ENCODE measurements around the gene HEATR1. TPM values are rescaled to one million over a fixed set of nuclear protein-coding genes. Genes with fewer than 3 reads are reported as not detected.

Gene HEATR1
- total RNA-seq, 2 donors from 2014 or later = 45.2 to 57.1 TPM

DNA sequence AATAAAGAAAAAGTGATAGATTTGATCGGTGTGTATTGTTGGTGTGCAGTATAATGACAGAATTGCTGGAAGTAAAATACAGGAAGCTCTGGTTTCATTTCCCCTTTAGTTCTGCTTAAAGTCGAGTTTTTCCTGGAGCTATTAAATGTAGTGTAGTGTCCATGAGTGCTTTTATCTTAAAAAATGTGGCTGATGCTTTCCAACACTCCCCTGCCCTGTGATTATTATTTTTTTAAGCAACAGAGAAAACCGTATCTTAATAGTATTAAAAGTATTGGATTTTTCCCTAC, 79.5 kb downstream of the HEATR1 start:
- H3K9me3 Mint-ChIP-seq = no peaks in the 10 kb centered on the region
- H3K4me3 Mint-ChIP-seq = peak overlapping the region; percentile 94
- H3K4me1 Mint-ChIP-seq (ENCODE audit: low read depth) = peaks cover 31% of the 10 kb centered on the region

DNA sequence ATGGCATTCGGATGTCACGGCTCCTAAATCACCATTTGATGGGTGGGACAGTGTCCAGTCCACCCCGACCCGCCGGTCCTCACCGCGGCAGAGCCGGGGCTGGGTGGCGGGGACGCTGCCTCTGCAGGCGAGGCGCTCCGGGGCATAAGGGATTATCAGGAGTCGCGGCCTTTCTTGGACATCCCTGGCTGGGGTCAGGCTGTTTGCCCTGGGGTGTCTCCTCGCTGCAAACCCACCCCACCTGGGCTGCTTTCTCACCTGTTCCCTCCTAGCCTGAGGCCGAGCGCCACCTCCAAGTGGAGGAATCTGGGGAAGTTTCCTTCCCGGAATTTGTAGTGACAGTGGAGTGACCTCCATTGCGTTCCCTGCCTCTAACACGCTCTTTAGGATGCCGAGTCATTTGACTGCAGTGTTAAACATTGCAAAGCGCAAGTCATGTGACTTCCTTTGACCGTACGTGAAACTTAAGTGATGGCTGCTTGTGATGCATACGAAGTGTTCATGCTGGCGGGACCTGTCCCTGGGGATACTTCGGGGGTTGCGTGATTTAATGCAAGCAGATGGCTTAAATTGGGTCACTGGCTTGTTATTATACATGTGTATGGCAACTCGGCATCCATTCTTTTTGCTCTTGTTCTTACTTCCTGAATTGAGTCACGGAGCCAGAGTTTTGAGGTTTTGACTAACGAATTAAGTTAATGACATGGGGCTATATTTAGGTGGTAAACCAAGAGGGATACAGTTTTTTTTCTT, 80.0 kb downstream of the HEATR1 start:
- Mint-ChIP-seq H3K27me3 (ENCODE audit: low read depth) (no peaks in the 10 kb centered on the region), H3K36me3 (ENCODE audit: insufficient read depth in 2 of 2) (peaks cover 6 to 13% of the 10 kb centered on the region in 2 donors), H3K4me1 (ENCODE audit: low read depth) (peaks cover 28% of the 10 kb centered on the region), H3K4me3 (peak overlapping the region; percentile 94), H3K9me3 (no peaks in the 10 kb centered on the region), H3K27ac (peak overlapping the region; percentile 99)
- ATAC-seq (replicated peaks in 1 of 2) (peak; percentile 90 to 91), DNase-seq (peak; percentile 60 to 64)

More for the DNA sequence above, 79.5 kb downstream of the HEATR1 start:
- H3K27ac Mint-ChIP-seq = peak overlapping the region; percentile 99
- ATAC-seq (replicated peaks in 1 of 2) (no peak), DNase-seq (no peak)
- peaks cover 6 to 13% of the 10 kb centered on the region in 2 donors for H3K36me3 Mint-ChIP-seq (ENCODE audit: insufficient read depth in 2 of 2)
- H3K27me3 Mint-ChIP-seq (ENCODE audit: low read depth) = no peaks in the 10 kb centered on the region

DNA sequence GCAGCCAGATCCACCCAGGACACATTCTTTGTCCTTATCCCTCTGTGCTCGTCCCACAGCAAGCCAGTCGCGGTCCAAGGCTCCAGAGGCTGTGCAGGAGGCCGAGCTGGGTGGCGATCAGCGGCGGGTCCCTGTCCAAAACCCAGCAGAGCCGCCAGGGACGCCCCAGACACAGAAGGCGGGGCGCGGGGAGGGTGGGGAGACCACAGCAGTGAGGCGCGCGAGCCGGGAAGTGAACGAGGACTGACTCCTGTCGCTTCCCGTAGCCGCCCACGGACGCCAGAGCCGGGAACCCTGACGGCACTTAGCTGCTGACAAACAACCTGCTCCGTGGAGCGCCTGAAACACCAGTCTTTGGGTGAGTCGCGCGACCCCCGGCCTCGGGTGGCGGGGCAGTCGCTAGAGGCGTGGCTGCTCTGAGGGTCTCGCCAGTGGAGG, 80.6 kb downstream of the HEATR1 start, which contains the start of gene LGALS8:
Gene LGALS8 (plus strand): TSS at position 279 of the 438 bp plus-strand sequence. CDS start 2,089 bp downstream, outside the sequence.
- DNase-seq = peak; percentile 86 to 89

DNA sequence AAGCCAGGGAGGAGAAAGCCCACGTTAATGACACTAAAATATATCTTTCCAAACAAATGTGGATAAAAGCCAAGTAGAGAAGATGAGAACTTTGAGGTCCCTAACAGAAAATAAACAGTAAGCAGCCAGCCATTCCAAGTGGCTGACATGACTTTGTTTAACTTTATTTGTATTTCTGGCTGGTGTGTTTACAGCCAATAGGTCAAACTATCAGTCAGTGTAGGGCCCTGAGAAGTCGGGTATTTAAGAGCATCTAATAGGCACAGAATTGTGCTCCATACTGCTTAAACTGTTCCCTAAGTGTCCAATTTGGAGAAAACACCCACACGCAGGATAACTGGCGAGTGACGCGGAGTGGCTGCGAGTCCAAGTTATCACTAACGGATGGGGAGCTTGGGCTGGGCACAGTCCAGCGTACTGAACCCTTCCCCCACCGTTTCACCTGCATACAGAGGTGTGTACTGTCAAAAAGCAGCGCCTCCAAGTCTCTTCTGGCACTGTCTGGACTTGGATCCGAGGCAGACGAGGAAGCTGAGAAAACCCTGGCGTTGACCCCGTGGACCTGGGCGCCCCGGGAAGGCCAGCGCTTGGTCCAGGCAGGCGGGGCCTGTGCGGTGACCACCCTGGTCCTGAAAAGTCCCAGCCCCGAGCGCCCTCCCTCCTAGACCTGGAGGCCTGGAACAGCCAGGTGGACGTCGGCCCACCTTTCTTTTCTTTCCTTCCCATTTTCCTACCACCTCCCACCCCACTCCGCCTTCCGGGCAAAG, 81.2 kb downstream of the HEATR1 start:
- Mint-ChIP-seq H3K27ac (peak overlapping the region; percentile 99), H3K9me3 (no peaks in the 10 kb centered on the region), H3K4me3 (peak overlapping the region; percentile 94), H3K36me3 (ENCODE audit: insufficient read depth in 2 of 2) (peaks cover 6 to 13% of the 10 kb centered on the region in 2 donors), H3K4me1 (ENCODE audit: low read depth) (peaks cover 21% of the 10 kb centered on the region), H3K27me3 (ENCODE audit: low read depth) (no peaks in the 10 kb centered on the region)
- DNase-seq (no peak), ATAC-seq (replicated peaks in 1 of 2) (no peak)

More for the DNA sequence above, 80.6 kb downstream of the HEATR1 start, which contains the start of gene LGALS8:
- Mint-ChIP-seq H3K27me3 (ENCODE audit: low read depth) (no peaks in the 10 kb centered on the region), H3K4me3 (peak within 1 kb of the TSS; percentile 94), H3K4me1 (ENCODE audit: low read depth) (peaks cover 22% of the 10 kb centered on the region), H3K36me3 (ENCODE audit: insufficient read depth in 2 of 2) (peaks cover 6 to 13% of the 10 kb centered on the region in 2 donors), H3K9me3 (no peaks in the 10 kb centered on the region), H3K27ac (peak within 1 kb of the TSS; percentile 99)
- ATAC-seq (replicated peaks in 1 of 2) = peak; percentile 80 to 86

DNA sequence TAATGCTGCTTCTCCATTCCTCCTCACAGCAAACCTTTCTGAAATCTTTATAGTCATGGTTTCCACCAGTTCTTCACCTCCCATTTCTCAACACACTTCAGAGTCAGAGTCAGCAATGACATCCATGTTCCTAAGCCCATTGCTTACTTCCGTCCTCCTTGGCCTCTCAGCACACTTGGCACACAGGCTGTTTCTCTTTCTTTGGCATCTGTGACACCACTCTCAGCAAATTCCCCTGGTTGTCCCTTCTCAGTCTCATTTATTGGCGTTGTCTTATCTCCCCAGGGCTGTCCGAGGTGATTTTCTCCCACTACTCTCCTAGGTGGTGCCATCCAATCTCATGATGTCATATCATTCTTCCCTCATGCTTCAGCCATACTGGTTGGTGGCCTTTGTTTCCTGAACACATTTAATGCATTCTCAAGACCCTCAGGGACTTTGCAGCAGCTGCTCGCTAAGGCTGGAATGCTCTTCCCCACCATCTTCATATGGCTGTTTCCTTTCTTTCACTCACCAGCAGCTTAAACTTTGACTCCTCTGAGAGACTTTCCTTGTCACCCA, 83.8 kb downstream of the HEATR1 start:
- Mint-ChIP-seq H3K4me3 (no peak overlapping the region), H3K27ac (no peak overlapping the region), H3K27me3 (ENCODE audit: low read depth) (no peaks in the 10 kb centered on the region), H3K9me3 (no peaks in the 10 kb centered on the region), H3K4me1 (ENCODE audit: low read depth) (peaks cover 38% of the 10 kb centered on the region), H3K36me3 (ENCODE audit: insufficient read depth in 2 of 2) (peaks cover 3 to 6% of the 10 kb centered on the region in 2 donors)
- DNase-seq = no peak
- no peak for ATAC-seq (replicated peaks in 1 of 2)

DNA sequence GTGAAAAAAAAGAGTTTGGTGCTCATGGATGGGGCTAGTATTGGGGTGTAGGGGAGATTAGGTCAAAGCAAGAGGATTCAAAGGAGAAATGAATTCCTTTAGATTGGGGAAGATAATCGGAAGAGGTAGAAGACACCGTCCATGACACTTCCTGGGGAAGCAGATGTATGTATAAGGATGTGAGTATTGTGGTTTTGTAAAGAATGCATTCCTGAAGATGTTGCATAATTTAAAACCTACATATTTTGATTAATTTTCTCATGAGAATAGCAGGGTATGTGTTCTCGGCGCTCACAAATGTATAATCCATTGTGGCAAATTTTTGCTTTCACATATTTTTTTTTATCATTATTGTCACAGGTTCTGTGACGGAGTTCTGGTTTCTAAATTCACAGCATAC, 86.0 kb downstream of the HEATR1 start:
- no peak overlapping the region for H3K27ac Mint-ChIP-seq
- no peak overlapping the region for H3K4me3 Mint-ChIP-seq

DNA sequence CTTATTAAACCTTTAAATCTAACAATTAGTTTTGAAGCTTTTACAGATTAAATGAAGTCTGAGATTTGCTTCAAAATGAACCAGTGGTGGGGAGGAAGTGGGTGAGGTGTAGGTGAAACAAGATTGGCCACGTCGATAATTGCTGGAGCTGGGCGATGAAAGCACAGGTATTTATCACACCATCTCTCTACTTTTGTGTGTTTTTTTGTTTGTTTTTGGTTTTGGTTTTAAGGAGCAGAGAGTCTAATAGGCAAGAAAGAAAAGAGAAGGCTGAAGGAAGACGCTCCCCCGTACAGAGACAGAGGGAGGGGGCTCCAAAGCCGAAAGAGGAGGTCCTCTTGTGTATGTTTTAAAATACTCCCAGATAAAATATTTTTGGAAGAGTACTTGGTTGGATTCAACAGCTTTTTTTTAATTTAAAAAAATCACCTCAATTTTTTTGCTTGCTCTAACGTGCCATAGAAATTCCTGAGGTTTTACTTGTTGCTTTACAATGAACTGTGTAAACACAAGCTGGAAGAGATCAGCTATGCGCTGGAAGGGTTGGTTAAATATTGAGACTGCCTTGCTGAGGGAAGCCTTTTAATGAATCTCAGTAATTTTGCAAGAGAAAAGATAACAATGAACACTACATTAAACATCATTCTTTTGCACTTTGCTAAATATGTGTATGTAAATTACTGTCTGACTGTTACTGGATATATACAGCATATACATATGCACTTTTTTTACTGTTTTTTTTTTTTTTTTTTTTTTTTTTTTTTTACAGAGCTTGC, 87.2 kb downstream of the HEATR1 start:
- peak; percentile 17 to 40 for DNase-seq
- H3K27ac Mint-ChIP-seq = peak overlapping the region; percentile 17
- H3K27me3 Mint-ChIP-seq (ENCODE audit: low read depth) = no peaks in the 10 kb centered on the region
- H3K36me3 Mint-ChIP-seq (ENCODE audit: insufficient read depth in 2 of 2) = peaks cover 0 to 3% of the 10 kb centered on the region in 2 donors
- no peaks in the 10 kb centered on the region for H3K9me3 Mint-ChIP-seq
- peak overlapping the region; percentile 28 to 91 for H3K4me3 Mint-ChIP-seq
- peaks cover 17% of the 10 kb centered on the region for H3K4me1 Mint-ChIP-seq (ENCODE audit: low read depth)
- ATAC-seq (replicated peaks in 1 of 2) = peak; percentile 49 to 83

More for the DNA sequence above, 86.0 kb downstream of the HEATR1 start:
- Mint-ChIP-seq H3K4me1 (ENCODE audit: low read depth) (peaks cover 26% of the 10 kb centered on the region), H3K27me3 (ENCODE audit: low read depth) (no peaks in the 10 kb centered on the region), H3K9me3 (no peaks in the 10 kb centered on the region), H3K36me3 (ENCODE audit: insufficient read depth in 2 of 2) (peaks cover 0 to 3% of the 10 kb centered on the region in 2 donors)
- ATAC-seq (replicated peaks in 1 of 2) (no peak), DNase-seq (no peak)

DNA sequence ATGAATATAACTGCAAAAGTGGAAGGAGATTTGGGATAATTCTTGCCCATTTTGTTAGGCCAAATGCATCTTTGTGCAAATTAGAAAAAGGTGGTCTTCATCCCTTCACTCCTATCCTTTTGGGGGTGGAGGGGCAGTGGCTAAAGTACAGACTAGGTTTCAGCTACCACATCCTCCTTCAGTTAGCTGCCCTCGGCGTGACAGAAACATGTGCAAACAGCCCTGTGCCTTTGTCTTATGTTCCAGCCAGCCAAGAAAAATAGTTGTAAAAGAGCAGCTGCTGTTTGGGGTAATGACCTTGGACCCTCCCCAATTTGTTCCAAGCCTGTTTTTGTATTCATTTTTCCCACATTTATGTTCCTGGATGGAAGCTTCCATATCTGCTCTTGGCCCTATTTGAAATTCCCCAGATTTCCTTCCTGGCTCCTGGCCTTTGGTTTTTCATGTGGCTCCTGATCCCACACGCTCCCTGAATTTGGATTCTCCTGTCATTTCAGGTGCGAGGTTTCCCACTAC, 88.8 kb downstream of the HEATR1 start:
- no peak for DNase-seq
- no peak for ATAC-seq (replicated peaks in 1 of 2)
- peak overlapping the region; percentile 98 for H3K27ac Mint-ChIP-seq
- no peaks in the 10 kb centered on the region for H3K27me3 Mint-ChIP-seq (ENCODE audit: low read depth)
- H3K4me1 Mint-ChIP-seq (ENCODE audit: low read depth) = peaks cover 17% of the 10 kb centered on the region
- H3K9me3 Mint-ChIP-seq = no peaks in the 10 kb centered on the region
- no peaks in the 10 kb centered on the region for H3K36me3 Mint-ChIP-seq (ENCODE audit: insufficient read depth in 2 of 2)
- peak overlapping the region in 1 of 2 donors; percentile 91 for H3K4me3 Mint-ChIP-seq

DNA sequence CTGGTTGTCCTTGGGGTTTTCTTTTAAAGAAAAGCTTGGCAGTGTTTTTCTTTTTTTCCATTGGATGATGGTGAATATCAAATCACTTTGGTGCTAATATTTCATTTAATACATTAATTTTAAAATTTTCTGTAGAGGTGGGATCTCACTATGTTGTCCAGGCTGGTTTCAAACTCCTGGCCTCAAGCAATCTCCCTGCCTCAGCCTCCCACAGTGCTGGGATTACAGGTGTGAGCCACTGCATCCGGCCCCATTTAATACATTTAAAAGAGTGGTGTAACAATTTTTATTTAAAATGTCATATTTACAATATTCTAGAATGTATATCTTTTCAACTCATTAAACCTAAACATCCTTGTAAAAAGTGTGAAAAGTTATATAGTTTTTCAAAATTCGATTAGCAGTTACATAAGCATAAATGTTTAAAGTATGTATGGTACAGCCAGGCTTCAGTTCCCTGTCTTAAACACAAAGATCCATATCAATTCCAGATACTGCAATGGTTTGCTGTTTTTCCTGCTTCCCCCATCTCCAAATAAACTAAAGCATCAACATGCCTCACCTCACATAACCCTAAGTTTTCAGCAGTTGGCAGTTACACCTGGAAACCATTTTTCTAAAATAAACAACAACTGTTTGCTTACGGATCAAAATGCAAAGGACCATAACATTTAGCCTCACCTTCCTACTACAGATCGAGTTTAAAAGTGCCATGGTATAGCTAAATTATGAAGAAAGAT, 89.4 kb downstream of the HEATR1 start:
- Mint-ChIP-seq H3K4me1 (ENCODE audit: low read depth) (peaks cover 17% of the 10 kb centered on the region), H3K27ac (no peak overlapping the region), H3K9me3 (no peaks in the 10 kb centered on the region), H3K27me3 (ENCODE audit: low read depth) (no peaks in the 10 kb centered on the region), H3K4me3 (peak overlapping the region in 1 of 2 donors; percentile 58), H3K36me3 (ENCODE audit: insufficient read depth in 2 of 2) (no peaks in the 10 kb centered on the region)
- DNase-seq = no peak
- no peak for ATAC-seq (replicated peaks in 1 of 2)

DNA sequence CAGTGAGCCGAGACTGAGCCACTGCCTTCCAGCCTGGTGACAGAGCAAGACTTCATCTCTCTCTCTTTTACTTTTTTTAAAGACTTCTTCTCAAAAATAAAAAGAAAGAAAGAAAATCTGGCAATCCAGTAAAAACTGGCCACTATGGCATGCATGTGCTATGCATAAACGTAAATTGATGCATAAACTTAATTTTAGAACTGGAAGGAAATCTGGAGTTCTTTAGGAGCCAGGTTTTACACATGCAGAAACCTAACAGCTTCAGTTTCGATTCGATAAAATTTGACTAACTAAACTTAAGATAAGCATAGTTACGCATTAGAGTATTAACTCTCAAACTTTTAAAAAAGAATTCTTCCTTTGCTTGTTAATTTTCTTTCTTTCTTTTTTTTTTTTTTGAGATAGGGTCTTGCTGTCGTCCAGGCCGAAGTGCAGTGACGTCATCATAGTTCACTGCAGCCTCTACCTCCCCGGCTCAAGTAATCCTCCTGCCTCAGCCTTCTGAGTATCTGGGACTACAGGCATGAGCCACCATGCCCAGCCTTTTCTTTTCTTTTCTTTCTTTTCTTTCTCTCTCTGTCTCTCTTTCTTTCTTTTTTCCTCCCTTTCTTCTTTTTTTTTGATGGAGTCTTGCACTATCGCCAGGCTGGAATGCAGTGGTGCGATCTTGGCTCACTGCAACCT, 92.4 kb downstream of the HEATR1 start:
- no peaks in the 10 kb centered on the region for H3K27me3 Mint-ChIP-seq (ENCODE audit: low read depth)
- no peaks in the 10 kb centered on the region for H3K9me3 Mint-ChIP-seq
- no peaks in the 10 kb centered on the region for H3K36me3 Mint-ChIP-seq (ENCODE audit: insufficient read depth in 2 of 2)

DNA sequence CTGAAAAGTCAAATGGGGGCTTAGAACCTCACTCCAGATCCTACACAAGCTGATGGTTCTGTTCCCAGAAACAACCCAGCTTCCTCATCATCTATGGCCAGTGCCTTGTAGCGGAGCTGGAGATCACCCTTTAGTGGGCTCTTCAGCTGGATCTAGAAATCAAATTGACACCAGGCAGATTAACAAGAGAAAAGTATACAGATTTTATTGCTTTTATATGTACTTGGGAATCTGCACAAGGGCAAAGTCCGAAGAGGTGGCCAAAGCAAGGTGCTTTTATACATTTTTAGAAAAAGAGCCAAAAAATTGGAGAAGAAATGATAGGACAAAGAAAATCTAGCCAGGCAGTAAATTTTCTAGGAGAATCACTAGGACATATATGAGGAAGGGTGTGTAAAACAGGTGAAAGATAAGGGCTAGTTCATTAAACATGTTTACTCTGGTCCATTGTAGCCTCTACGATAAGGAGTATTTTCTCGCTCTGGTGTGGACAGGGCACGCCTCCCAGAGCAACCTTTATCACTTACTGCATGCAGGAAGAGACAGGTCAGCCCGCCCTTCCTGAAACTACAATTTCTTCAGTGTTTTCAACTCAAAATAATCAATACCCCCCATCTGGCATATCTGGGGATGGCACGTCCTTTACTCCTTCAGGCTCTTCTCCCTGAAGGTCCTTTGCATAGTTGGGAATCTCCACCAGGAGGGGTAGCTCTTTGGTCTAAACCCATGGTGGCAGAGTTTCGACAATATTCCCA, 94.5 kb downstream of the HEATR1 start:
- Mint-ChIP-seq H3K4me1 (ENCODE audit: low read depth) (peaks cover 13% of the 10 kb centered on the region), H3K9me3 (no peaks in the 10 kb centered on the region), H3K36me3 (ENCODE audit: insufficient read depth in 2 of 2) (no peaks in the 10 kb centered on the region), H3K27me3 (ENCODE audit: low read depth) (no peaks in the 10 kb centered on the region), H3K27ac (no peak overlapping the region), H3K4me3 (no peak overlapping the region)
- ATAC-seq (replicated peaks in 1 of 2) (no peak), DNase-seq (no peak)

More for the DNA sequence above, 92.4 kb downstream of the HEATR1 start:
- ATAC-seq (replicated peaks in 1 of 2) = no peak
- Mint-ChIP-seq H3K4me3 (no peak overlapping the region), H3K4me1 (ENCODE audit: low read depth) (peaks cover 27% of the 10 kb centered on the region), H3K27ac (no peak overlapping the region)
- no peak for DNase-seq
